NB4 (cell line): ENCODE results near the gene MBD6.

Experiments used
- POLR2A ChIP-seq: IDR thresholded peaks from 2 replicates; pipeline ENCODE4 v1.6.1; 2011; ENCODE audit warnings: mild to moderate bottlenecking; ENCODE audit not compliant: insufficient read length; ENCODE audit errors: extremely low read depth
- TF ChIP-seq, protein P1 (sequence below): IDR thresholded peaks from 2 replicates; pipeline ENCODE4 v1.6.1; 2011; ENCODE audit warnings: low read depth, low read length
- TF ChIP-seq, protein P2 (sequence below): IDR thresholded peaks from one replicate; pipeline ENCODE4 v1.5.1; 2012; ENCODE audit warnings: low read depth, low read length

- TF ChIP-seq, protein P1, sequence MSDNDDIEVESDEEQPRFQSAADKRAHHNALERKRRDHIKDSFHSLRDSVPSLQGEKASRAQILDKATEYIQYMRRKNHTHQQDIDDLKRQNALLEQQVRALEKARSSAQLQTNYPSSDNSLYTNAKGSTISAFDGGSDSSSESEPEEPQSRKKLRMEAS = no peak
- TF ChIP-seq POLR2A = no peak
- TF ChIP-seq, protein P2, sequence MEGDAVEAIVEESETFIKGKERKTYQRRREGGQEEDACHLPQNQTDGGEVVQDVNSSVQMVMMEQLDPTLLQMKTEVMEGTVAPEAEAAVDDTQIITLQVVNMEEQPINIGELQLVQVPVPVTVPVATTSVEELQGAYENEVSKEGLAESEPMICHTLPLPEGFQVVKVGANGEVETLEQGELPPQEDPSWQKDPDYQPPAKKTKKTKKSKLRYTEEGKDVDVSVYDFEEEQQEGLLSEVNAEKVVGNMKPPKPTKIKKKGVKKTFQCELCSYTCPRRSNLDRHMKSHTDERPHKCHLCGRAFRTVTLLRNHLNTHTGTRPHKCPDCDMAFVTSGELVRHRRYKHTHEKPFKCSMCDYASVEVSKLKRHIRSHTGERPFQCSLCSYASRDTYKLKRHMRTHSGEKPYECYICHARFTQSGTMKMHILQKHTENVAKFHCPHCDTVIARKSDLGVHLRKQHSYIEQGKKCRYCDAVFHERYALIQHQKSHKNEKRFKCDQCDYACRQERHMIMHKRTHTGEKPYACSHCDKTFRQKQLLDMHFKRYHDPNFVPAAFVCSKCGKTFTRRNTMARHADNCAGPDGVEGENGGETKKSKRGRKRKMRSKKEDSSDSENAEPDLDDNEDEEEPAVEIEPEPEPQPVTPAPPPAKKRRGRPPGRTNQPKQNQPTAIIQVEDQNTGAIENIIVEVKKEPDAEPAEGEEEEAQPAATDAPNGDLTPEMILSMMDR = no peak
Measured at GRCh38 chr12:57479043-57479375, 43.6 kb upstream of the MBD6 start.
